ENCODE results near the gene RACK1.

RACK1 gene

GRCh38 chr5:181245427-181246275 is 1.9 kb upstream of the RACK1 start:
- peak overlapping the region; percentile 95 for H3K27ac Mint-ChIP-seq
- H3K36me3 Mint-ChIP-seq: peaks cover 13% of the 10 kb centered on the region
- H3K9me3 Mint-ChIP-seq: no peaks in the 10 kb centered on the region
- ATAC-seq (ENCODE audit: low read depth): no peak
- peak overlapping the region; percentile 93 for H3K4me3 Mint-ChIP-seq
- H3K27me3 Mint-ChIP-seq: no peaks in the 10 kb centered on the region
- peaks cover 55% of the 10 kb centered on the region for H3K4me1 Mint-ChIP-seq
- no peak for DNase-seq (ENCODE audit: low spot score in 2 of 2)

- ATAC-seq (ENCODE audit: low read depth) (peak; percentile 7), DNase-seq (ENCODE audit: low spot score in 2 of 2) (no peak)
- Mint-ChIP-seq H3K9me3 (no peaks in the 10 kb centered on the region), H3K4me3 (peak overlapping the region; percentile 100), H3K27me3 (no peaks in the 10 kb centered on the region), H3K36me3 (peaks cover 24% of the 10 kb centered on the region), H3K27ac (peak overlapping the region; percentile 95), H3K4me1 (peaks cover 43% of the 10 kb centered on the region)
Measured at GRCh38 chr5:181243018-181243563, 615 bp downstream of the RACK1 start.

DNA sequence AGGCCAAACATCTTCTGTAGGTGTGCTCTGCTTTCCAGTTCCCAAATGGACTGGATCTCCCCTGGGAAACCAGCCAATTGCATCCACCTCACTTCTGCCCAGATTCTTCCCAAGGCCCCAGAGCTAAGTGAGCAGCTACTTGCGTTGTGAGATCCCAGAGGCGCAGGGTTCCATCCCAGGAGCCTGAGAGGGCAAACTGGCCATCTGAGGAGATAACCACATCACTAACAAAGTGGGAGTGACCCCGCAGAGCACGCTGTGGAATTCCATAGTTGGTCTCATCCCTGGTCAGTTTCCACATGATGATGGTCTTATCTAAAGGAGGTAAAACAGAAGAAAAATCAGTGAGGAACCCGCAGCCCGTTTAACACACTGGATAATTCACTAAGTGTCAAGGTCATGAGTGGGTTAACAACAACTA is 1.7 kb downstream of the RACK1 start:
- Mint-ChIP-seq H3K9me3 (no peaks in the 10 kb centered on the region), H3K27me3 (no peaks in the 10 kb centered on the region), H3K36me3 (peaks cover 30% of the 10 kb centered on the region), H3K4me1 (peaks cover 41% of the 10 kb centered on the region), H3K27ac (peak overlapping the region; percentile 95), H3K4me3 (peak overlapping the region; percentile 100)
- DNase-seq (ENCODE audit: low spot score in 2 of 2) (no peak), ATAC-seq (ENCODE audit: low read depth) (no peak)

DNA sequence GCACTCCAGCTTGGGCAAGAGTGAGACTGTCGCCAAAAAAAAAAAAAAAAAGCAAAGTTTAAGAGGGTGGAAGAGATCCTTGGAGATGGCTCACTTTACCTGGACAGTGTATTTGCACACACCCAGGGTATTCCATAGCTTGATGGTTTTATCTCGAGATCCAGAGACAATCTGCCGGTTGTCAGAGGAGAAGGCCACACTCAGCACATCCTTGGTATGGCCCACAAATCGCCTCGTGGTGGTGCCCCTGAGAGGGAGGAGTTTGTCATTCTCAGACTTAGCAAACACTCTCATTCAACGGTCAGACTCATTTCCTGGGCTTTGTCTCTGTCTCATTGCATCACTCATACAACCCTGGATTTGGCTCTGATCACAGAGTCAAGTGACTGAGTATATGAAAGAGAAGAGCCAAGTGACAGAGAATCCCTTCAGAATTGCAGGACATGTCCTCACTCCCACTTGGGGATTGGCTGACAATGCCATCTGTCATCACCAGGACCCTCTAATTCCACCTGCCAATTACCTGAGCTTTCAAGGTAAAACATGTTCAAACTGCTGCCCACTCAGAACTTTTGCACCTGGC is 2.2 kb downstream of the RACK1 start:
- H3K27me3 Mint-ChIP-seq: no peaks in the 10 kb centered on the region
- H3K9me3 Mint-ChIP-seq: no peaks in the 10 kb centered on the region
- peak overlapping the region; percentile 95 for H3K27ac Mint-ChIP-seq
- DNase-seq (ENCODE audit: low spot score in 2 of 2): no peak
- peak overlapping the region; percentile 100 for H3K4me3 Mint-ChIP-seq
- H3K36me3 Mint-ChIP-seq: peaks cover 33% of the 10 kb centered on the region
- H3K4me1 Mint-ChIP-seq: peaks cover 40% of the 10 kb centered on the region
- ATAC-seq (ENCODE audit: low read depth): no peak

DNA sequence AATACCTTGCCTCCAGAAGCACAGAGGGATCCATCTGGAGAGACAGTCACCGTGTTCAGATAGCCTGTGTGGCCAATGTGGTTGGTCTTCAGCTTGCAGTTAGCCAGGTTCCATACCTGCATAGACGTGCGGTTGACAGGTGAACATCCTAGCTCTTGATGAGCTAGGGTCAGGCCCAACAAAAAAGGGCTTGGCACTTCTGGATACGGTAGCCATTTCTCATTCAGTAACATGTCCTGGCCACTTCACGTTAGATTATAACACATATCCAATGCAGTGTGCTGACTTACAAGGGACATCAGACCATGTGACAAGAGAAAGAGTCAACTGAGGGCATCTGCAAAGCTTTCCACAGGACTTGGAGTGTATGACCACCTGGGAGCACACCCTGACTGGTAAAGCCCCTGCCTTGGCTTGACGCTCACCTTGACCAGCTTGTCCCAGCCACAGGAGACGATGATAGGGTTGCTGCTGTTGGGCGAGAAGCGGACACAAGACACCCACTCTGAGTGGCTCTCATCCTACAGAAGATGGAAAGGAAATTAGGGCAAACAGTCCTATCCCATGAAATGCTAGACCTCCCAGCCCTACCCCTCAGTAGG is 4.5 kb downstream of the RACK1 start:
- no peak for ATAC-seq (ENCODE audit: low read depth)

DNA sequence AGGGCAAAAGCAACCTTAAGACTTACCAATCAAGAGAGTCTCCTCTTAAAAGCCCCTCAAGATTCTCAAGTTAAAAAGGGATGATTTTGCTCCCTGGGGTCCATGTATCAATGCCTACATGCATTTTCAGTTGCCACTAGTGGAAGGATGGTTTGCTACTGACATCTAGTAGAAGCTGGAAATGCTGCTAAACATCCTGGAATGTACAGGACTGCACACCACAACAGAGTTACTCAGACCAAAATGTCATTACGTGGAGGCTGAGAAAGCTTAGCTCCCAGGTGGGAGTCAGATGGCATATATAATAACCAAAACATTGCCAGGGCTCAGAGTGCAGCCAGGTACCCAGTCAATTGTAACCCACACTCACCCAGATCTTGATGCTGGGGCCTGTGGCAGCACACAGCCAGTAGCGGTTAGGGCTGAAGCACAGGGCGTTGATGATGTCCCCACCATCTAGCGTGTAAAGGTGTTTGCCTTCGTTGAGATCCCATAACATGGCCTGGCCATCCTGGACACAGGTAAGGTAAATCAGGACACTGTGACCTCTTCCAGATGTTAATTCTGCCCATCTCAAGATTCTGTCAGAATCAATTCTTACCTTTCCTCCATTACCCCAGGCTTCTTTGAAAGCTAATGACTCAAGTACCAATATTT is 5.8 kb downstream of the RACK1 start:
- peak overlapping the region; percentile 45 for H3K27ac Mint-ChIP-seq
- DNase-seq (ENCODE audit: low spot score in 2 of 2) (no peak), ATAC-seq (ENCODE audit: low read depth) (no peak)
- H3K27me3 Mint-ChIP-seq: no peaks in the 10 kb centered on the region
- peaks cover 43% of the 10 kb centered on the region for H3K36me3 Mint-ChIP-seq
- no peak overlapping the region for H3K4me3 Mint-ChIP-seq
- no peaks in the 10 kb centered on the region for H3K9me3 Mint-ChIP-seq
- peaks cover 24% of the 10 kb centered on the region for H3K4me1 Mint-ChIP-seq

More for the DNA sequence above, 4.5 kb downstream of the RACK1 start:
- no peak overlapping the region for H3K4me3 Mint-ChIP-seq
- peak overlapping the region; percentile 45 for H3K27ac Mint-ChIP-seq
- no peaks in the 10 kb centered on the region for H3K27me3 Mint-ChIP-seq
- H3K9me3 Mint-ChIP-seq: no peaks in the 10 kb centered on the region
- H3K4me1 Mint-ChIP-seq: peaks cover 26% of the 10 kb centered on the region
- DNase-seq (ENCODE audit: low spot score in 2 of 2): no peak
- H3K36me3 Mint-ChIP-seq: peaks cover 36% of the 10 kb centered on the region

DNA sequence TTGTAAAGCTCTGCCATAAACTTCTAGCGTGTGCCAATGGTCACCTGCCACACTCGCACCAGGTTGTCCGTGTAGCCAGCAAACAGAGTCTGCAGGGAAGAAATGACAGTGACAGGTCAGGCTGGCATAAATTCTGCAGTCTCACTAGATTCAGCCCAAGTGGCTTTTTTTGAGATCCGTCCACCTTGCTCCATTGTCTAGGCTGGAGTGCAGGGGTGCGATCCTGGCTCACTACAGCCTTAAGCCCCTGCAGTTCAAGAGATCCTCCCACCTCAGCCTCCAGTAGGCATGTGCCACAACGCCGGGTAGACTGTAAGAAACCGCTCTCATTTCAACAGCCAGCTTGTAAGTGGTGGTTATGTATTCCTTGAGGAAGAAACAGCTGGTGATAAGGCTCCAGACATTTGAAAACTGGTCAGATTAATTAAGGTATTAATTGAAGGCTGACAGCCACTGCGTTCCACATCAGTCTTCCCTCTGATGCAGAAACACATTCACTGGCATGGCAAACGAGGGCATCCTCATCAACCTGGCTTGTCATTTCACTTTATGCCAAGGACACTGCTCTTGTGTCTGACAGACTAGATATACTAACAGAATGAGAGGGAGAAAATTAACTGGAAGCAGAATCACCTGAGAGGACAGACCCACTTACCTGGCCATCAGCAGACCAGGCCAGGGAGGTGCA is 6.6 kb downstream of the RACK1 start:
- DNase-seq (ENCODE audit: low spot score in 2 of 2) (no peak), ATAC-seq (ENCODE audit: low read depth) (no peak)
- H3K4me3 Mint-ChIP-seq: no peak overlapping the region
- peaks cover 45% of the 10 kb centered on the region for H3K36me3 Mint-ChIP-seq
- peaks cover 19% of the 10 kb centered on the region for H3K4me1 Mint-ChIP-seq
- no peaks in the 10 kb centered on the region for H3K9me3 Mint-ChIP-seq
- H3K27me3 Mint-ChIP-seq: no peaks in the 10 kb centered on the region
- no peak overlapping the region for H3K27ac Mint-ChIP-seq

GRCh38 chr5:181236471-181236870 is 7.2 kb downstream of the RACK1 start:
- DNase-seq (ENCODE audit: low spot score in 2 of 2) (no peak), ATAC-seq (ENCODE audit: low read depth) (no peak)
- Mint-ChIP-seq H3K9me3 (no peaks in the 10 kb centered on the region), H3K27ac (no peak overlapping the region), H3K4me1 (peaks cover 13% of the 10 kb centered on the region), H3K4me3 (no peak overlapping the region), H3K36me3 (peaks cover 41% of the 10 kb centered on the region), H3K27me3 (no peaks in the 10 kb centered on the region)

DNA sequence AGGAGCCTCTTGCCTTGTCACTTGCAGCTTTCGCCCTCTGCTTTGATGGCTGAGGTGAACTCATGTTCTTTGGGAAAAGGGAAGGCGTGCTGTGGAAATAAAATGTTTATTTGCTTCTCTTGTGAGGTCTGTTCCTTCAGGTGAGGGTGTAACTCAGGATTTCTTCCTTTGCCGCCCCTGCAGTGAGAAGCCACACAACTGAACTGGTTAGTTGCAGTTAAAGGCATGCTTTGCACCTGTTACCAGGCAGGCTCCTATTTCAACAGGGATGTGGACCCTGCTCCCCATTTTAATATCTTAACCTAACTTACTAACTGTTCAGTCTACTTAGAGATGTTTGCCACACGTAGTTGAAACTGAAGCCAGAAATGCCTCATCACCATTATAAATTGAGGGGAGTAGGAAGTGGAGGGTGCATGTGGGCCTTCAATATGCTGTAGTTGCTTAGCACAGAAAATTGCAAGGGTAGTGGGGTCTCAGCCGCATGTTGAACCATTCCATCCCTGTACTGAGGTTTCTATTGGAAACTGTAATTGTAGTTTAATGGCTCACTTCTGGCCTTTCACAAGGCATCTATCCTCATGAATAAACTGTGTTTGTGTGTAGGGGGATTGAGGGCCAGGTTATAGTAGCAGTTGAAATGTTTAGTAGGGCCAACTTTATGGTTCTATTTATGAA is 7.9 kb downstream of the RACK1 start:
- peak overlapping the region; percentile 24 for H3K27ac Mint-ChIP-seq
- peaks cover 37% of the 10 kb centered on the region for H3K36me3 Mint-ChIP-seq
- no peaks in the 10 kb centered on the region for H3K27me3 Mint-ChIP-seq
- H3K9me3 Mint-ChIP-seq: no peaks in the 10 kb centered on the region
- H3K4me1 Mint-ChIP-seq: peaks cover 12% of the 10 kb centered on the region
- no peak for DNase-seq (ENCODE audit: low spot score in 2 of 2)
- ATAC-seq (ENCODE audit: low read depth): no peak
- H3K4me3 Mint-ChIP-seq: no peak overlapping the region

DNA sequence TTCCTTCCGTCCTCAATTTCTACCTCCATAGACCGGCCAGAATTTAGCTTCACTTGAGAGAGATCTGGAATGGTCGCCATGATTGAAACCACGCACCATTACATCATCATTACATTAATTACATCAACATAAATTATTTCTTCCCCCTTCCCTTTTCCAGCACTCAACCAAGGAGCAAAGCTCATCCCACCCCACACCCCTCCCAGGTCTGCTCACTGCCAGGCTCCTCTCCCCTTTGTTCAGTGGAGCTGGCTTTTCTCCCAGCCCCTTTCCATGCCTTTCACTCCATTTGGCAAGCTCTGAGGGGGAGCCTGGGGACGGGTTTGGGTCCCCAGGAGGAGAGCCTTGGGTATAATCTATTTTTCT is 8.4 kb downstream of the RACK1 start:
- Mint-ChIP-seq H3K9me3 (no peaks in the 10 kb centered on the region), H3K27ac (peak overlapping the region; percentile 53), H3K4me3 (no peak overlapping the region), H3K27me3 (no peaks in the 10 kb centered on the region), H3K36me3 (peaks cover 40% of the 10 kb centered on the region), H3K4me1 (peaks cover 12% of the 10 kb centered on the region)
- ATAC-seq (ENCODE audit: low read depth) (no peak), DNase-seq (ENCODE audit: low spot score in 2 of 2) (no peak)

DNA sequence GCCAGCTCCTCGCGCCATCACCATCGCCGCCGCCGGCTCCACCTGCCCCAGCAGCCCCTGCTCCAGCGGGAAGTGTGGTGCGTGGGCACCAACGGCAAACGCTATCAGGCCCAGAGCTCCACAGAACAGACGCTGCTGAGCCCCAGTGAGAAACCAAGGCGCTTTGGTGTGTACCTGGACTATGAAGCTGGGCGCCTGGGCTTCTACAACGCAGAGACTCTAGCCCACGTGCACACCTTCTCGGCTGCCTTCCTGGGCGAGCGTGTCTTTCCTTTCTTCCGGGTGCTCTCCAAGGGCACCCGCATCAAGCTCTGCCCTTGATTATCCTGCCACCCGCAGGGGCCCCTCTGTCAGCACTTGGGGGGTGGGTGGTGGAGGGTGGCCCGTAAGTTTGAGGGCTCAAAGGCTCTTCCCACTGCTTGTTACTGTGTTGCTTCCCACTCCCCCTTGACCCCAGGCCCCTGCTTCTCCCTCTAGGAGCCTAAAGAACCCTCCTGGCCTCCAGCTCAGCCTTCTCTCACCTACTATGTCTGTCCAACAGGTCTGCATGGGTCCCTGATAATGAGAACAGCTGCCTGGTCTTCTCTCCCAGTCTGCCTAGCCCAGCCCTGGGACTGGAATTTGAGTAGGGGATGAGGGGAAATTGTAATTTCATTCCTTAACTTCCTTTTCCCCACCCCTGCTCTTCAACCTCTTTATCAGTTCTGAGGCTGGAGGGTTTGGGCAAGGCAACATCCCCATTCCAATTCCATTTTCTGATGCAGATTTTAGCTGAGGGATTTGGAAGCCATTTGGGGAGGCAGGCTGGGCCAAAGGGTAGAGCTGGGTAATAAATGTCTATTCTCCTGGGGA is 9.0 kb downstream of the RACK1 start:
- Mint-ChIP-seq H3K4me1 (peaks cover 14% of the 10 kb centered on the region), H3K36me3 (peaks cover 44% of the 10 kb centered on the region), H3K4me3 (no peak overlapping the region), H3K9me3 (no peaks in the 10 kb centered on the region), H3K27me3 (no peaks in the 10 kb centered on the region), H3K27ac (peak overlapping the region; percentile 53)
- DNase-seq (ENCODE audit: low spot score in 2 of 2) (no peak), ATAC-seq (ENCODE audit: low read depth) (no peak)

GRCh38 chr5:181233801-181234454 is 9.8 kb downstream of the RACK1 start:
- H3K27me3 Mint-ChIP-seq: no peaks in the 10 kb centered on the region
- no peaks in the 10 kb centered on the region for H3K9me3 Mint-ChIP-seq
- no peak for ATAC-seq (ENCODE audit: low read depth)
- peaks cover 42% of the 10 kb centered on the region for H3K36me3 Mint-ChIP-seq
- no peak for DNase-seq (ENCODE audit: low spot score in 2 of 2)
- peak overlapping the region; percentile 40 for H3K27ac Mint-ChIP-seq
- H3K4me1 Mint-ChIP-seq: peaks cover 17% of the 10 kb centered on the region
- no peak overlapping the region for H3K4me3 Mint-ChIP-seq

Data from memory B cell (primary cell).